Nephron (organoid): ENCODE data around the gene GRK2.

Experiments used
- H3K27ac Mint-ChIP-seq, 3 experiments: 2 replicates each; pipeline ENCODE4 v1.8.0; 2020; ENCODE audit warnings: mixed read lengths in 3 of 3, mild to moderate bottlenecking in 2 of 3, moderate library complexity in 1 of 3
- H3K27me3 Mint-ChIP-seq: 2 replicates; pipeline ENCODE4 v1.8.0; 2021; ENCODE audit warnings: low read depth, mild to moderate bottlenecking, moderate library complexity, mixed read lengths
- H3K36me3 Mint-ChIP-seq: 2 replicates; pipeline ENCODE4 v1.8.0; 2020; ENCODE audit warnings: low read depth, mixed read lengths
- H3K4me1 Mint-ChIP-seq: 2 replicates; pipeline ENCODE4 v1.8.0; 2020; ENCODE audit warnings: mixed read lengths
- H3K4me3 Mint-ChIP-seq, 3 experiments: 2 replicates each; pipeline ENCODE4 v1.8.0; 2020; ENCODE audit warnings: mild to moderate bottlenecking in 3 of 3, mixed read lengths in 3 of 3, moderate library complexity in 2 of 3
- H3K9me3 Mint-ChIP-seq: 2 replicates; pipeline ENCODE4 v1.8.0; 2020; ENCODE audit warnings: mixed read lengths
- CTCF ChIP-seq, 3 experiments: fragments of 200-600 bp; sonication (generic); IDR thresholded peaks; one replicate each; pipeline ENCODE4 v1.5.0; 2021; ENCODE audit warnings: antibody characterized with exemption in 3 of 3; ENCODE audit not compliant: unreplicated experiment in 3 of 3

The GRK2 gene

GRCh38 chr11:67237574-67237973, 28.7 kb upstream of the GRK2 start:
- Mint-ChIP-seq H3K36me3 (peaks cover 23% of the 10 kb centered on the region), H3K4me3 (no peak overlapping the region), H3K4me1 (peaks cover 37% of the 10 kb centered on the region), H3K27ac (no peak overlapping the region), H3K27me3 (no peaks in the 10 kb centered on the region), H3K9me3 (no peaks in the 10 kb centered on the region)
- no peak for TF ChIP-seq CTCF (IDR thresholded peaks at IDR 0.05; ENCODE audit: unreplicated experiment in 3 of 3)

GRCh38 chr11:67238894-67239782, 27.1 kb upstream of the GRK2 start:
- no peak for TF ChIP-seq CTCF (IDR thresholded peaks at IDR 0.05; ENCODE audit: unreplicated experiment in 3 of 3)
- H3K36me3 Mint-ChIP-seq: peaks cover 31% of the 10 kb centered on the region

GRCh38 chr11:67239783-67240575, 26.3 kb upstream of the GRK2 start:
- Mint-ChIP-seq H3K27me3 (no peaks in the 10 kb centered on the region), H3K36me3 (peaks cover 32% of the 10 kb centered on the region), H3K27ac (peak overlapping the region; percentile 57 to 98 (median 97)), H3K4me1 (peaks cover 43% of the 10 kb centered on the region), H3K9me3 (no peaks in the 10 kb centered on the region), H3K4me3 (peak overlapping the region; percentile 94 to 99 (median 98))
- TF ChIP-seq CTCF (IDR thresholded peaks at IDR 0.05; ENCODE audit: unreplicated experiment in 3 of 3): no peak

More at GRCh38 chr11:67238894-67239782, 27.1 kb upstream of the GRK2 start:
- no peaks in the 10 kb centered on the region for H3K9me3 Mint-ChIP-seq
- H3K27me3 Mint-ChIP-seq: no peaks in the 10 kb centered on the region
- peaks cover 43% of the 10 kb centered on the region for H3K4me1 Mint-ChIP-seq
- H3K4me3 Mint-ChIP-seq: peak overlapping the region; percentile 94 to 99 (median 98)
- H3K27ac Mint-ChIP-seq: peak overlapping the region; percentile 57 to 98 (median 97)

- peaks cover 39% of the 10 kb centered on the region for H3K36me3 Mint-ChIP-seq
- H3K4me1 Mint-ChIP-seq: peaks cover 43% of the 10 kb centered on the region
- peak overlapping the region; percentile 57 to 98 (median 97) for H3K27ac Mint-ChIP-seq
- TF ChIP-seq CTCF (IDR thresholded peaks at IDR 0.05; ENCODE audit: unreplicated experiment in 3 of 3): no peak
- H3K27me3 Mint-ChIP-seq: no peaks in the 10 kb centered on the region
- peak overlapping the region; percentile 94 to 99 (median 98) for H3K4me3 Mint-ChIP-seq
- no peaks in the 10 kb centered on the region for H3K9me3 Mint-ChIP-seq
Observed at GRCh38 chr11:67240576-67241389, 25.5 kb upstream of the GRK2 start.

GRCh38 chr11:67242548-67242947, 23.7 kb upstream of the GRK2 start:
- H3K27me3 Mint-ChIP-seq: no peaks in the 10 kb centered on the region
- H3K9me3 Mint-ChIP-seq: no peaks in the 10 kb centered on the region
- H3K4me3 Mint-ChIP-seq: peak overlapping the region; percentile 60 to 98 (median 78)
- H3K36me3 Mint-ChIP-seq: peaks cover 50% of the 10 kb centered on the region
- peaks cover 43% of the 10 kb centered on the region for H3K4me1 Mint-ChIP-seq
- H3K27ac Mint-ChIP-seq: peak overlapping the region; percentile 23 to 62 (median 60)
- no peak for TF ChIP-seq CTCF (IDR thresholded peaks at IDR 0.05; ENCODE audit: unreplicated experiment in 3 of 3)
